AG04449 (cell line): ENCODE measurements around the gene AP1S1.

Experiments used
- CTCF ChIA-PET: fragments of 350-600 bp; formaldehyde crosslinking; extraction: SDS; loops from one replicate; lab custom pipeline; 2021; ENCODE audit warnings: antibody characterized with exemption; lab: Yijun Ruan, JAX
- POLR2A ChIA-PET: fragments of 400-600, 350-600 bp; formaldehyde crosslinking; extraction: SDS; loops from one replicate; lab custom pipeline; 2020; ENCODE audit warnings: antibody characterized with exemption, inconsistent platforms; lab: Yijun Ruan, JAX
- DNase-seq: peaks from one replicate; pipeline ENCODE4 v3.0.0-alpha.2; 2010; ENCODE audit warnings: low read depth, low spot score
- H3K4me3 ChIP-seq: 2 replicates; pipeline ENCODE4 v1.5.1; 2011; ENCODE audit warnings: low read depth, mild to moderate bottlenecking, control low read depth, low read length
- CTCF ChIP-seq: IDR thresholded peaks from one replicate; pipeline ENCODE4 v1.5.1; 2011; ENCODE audit warnings: mild to moderate bottlenecking, moderate library complexity, low read length, control low read depth, inconsistent platforms; ENCODE audit not compliant: insufficient read depth; ENCODE audit errors: missing control alignments

Gene AP1S1

GRCh38 chr7:101140746-101141382, 13.4 kb upstream of the AP1S1 start:
- ChIA-PET CTCF (interaction anchor here (1.0 to 10.9 kb wide), 11 partner anchors 12 to 141 kb away, joined by 3 to 353 read pairs (median 7); partner anchors contain the start of genes AP1S1, FIS1, PLOD3 and TRIM56), POLR2A (interaction anchor here (0.6 to 5.3 kb wide), 6 partner anchors 14 to 80 kb away, joined by 3 to 61 read pairs (median 4); partner anchors contain the start of genes SERPINE1 and TRIM56)
- TF ChIP-seq CTCF, result no peak
- DNase-seq, result no peak
- H3K4me3 ChIP-seq, result no peak overlapping the region

GRCh38 chr7:101151908-101152651, 2.2 kb upstream of the AP1S1 start:
- ChIA-PET CTCF (interaction anchor here (0.9 to 8.7 kb wide), 7 partner anchors 8 to 139 kb away, joined by 4 to 59 read pairs (median 7); partner anchors contain the start of genes FIS1, PLOD3 and ZNHIT1), POLR2A (interaction anchor here (0.5 to 1.3 kb wide), 3 partner anchors 10 to 240 kb away, joined by 3 to 6 read pairs (median 3); partner anchors contain the start of gene SERPINE1)
- TF ChIP-seq CTCF, result no peak
- no peak for DNase-seq
- no peak overlapping the region for H3K4me3 ChIP-seq

- ChIA-PET CTCF (interaction anchor here (2.1 to 8.7 kb wide), 8 partner anchors 10 to 128 kb away, joined by 7 to 59 read pairs (median 22); partner anchors contain the start of genes FIS1 and VGF), POLR2A (no interaction called here)
- no peak for TF ChIP-seq CTCF
- H3K4me3 ChIP-seq, result peak overlapping the region; percentile 83
- DNase-seq, result no peak
Observed at GRCh38 chr7:101154693-101155102, 422 bp downstream of the AP1S1 start.

- ChIA-PET POLR2A (no interaction called here), CTCF (interaction anchor here (0.6 to 8.7 kb wide), 8 partner anchors 10 to 128 kb away, joined by 3 to 59 read pairs (median 13); partner anchors contain the start of genes FIS1 and VGF)
- DNase-seq, result no peak
- TF ChIP-seq CTCF, result no peak
- peak overlapping the region; percentile 83 for H3K4me3 ChIP-seq
Observed at GRCh38 chr7:101155303-101155702, 1.0 kb downstream of the AP1S1 start.

GRCh38 chr7:101156277-101156676, 2.0 kb downstream of the AP1S1 start:
- POLR2A ChIA-PET, result interaction anchor here (0.7 kb wide), 1 partner anchor 530 kb away, joined by 3 read pairs; no protein-coding TSS in a partner anchor
- H3K4me3 ChIP-seq, result no peak overlapping the region
- no peak for TF ChIP-seq CTCF
- no peak for DNase-seq
- CTCF ChIA-PET, result interaction anchor here (0.7 to 8.7 kb wide), 11 partner anchors 9 to 134 kb away, joined by 3 to 59 read pairs (median 7); partner anchors contain the start of genes FIS1, TRIM56 and VGF
